ENCODE results near the gene BBC3. TPM values are rescaled to one million over a fixed set of nuclear protein-coding genes. Genes with fewer than 3 reads are reported as not detected.

The BBC3 gene
- total and polyA plus RNA-seq, 2 of the 4 experiments (the other 2 are of a cell fraction) = 1.6 to 6.5 TPM

DNA sequence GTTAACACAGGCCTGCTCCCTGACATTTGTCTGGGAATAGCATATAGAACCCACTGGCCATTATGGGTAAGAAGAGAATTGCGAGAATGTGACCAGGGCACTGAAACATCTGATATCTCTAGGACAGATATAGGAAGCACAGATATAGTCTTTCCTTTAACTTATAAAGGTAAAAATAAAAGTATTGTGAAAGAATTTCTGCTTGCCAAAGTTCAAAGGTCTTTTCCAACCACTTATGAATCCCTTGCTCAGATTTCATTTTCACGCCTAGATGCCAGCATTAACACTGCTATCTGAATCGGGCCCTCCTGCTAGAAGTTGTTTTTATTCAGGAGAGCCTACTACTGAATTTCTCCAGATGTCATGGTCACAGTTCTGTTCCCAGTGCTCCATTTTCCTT, 27.7 kb downstream of the BBC3 start:
- DNase-seq (no peak), ATAC-seq (ENCODE audit: low read depth) (no peak)
- Histone ChIP-seq H2AK9ac (replicated peaks; ENCODE audit: low read depth, low read length, poor library complexity) (no peak overlapping the region), H2AK5ac (ENCODE audit: low read depth, low read length) (no peak overlapping the region), H3K27ac (ENCODE audit: insufficient read depth, low read length) (no peak overlapping the region), H4K5ac (ENCODE audit: low read depth, low read length) (no peak overlapping the region), H3K79me1 (ENCODE audit: low read depth in 1 of 2, low read length in 2 of 2) (peaks cover 2 to 47% of the 10 kb centered on the region in 2 experiments), H2AFZ (replicated peaks; ENCODE audit: low read length, poor library complexity) (no peak overlapping the region), H3K4me3 (ENCODE audit: insufficient read depth, low read depth, low read length) (no peak overlapping the region), H3K9ac (ENCODE audit: low read depth, low read length) (no peak overlapping the region), H3K9me1 (ENCODE audit: insufficient read depth, low read length) (0 out of 2 replicates have a peak, but pooled peaks cover 2% of the 10 kb centered on the region), H3K27me3 (ENCODE audit: control insufficient read depth, insufficient read depth, low read length) (no peaks in the 10 kb centered on the region), H2BK15ac (ENCODE audit: low read depth, low read length) (no peak overlapping the region), H3K4me1 (ENCODE audit: control insufficient read depth, insufficient read depth, low read length) (peaks cover 5% of the 10 kb centered on the region; the same call in 1 of the 2 replicates), H3K9me3 (ENCODE audit: control insufficient read depth, insufficient read depth, low read length) (no peaks in the 10 kb centered on the region), H3K56ac (ENCODE audit: extremely low read depth, insufficient read depth, low read length) (no peak overlapping the region), H3K4me2 (ENCODE audit: low read depth, low read length) (no peak overlapping the region), H3K18ac (ENCODE audit: low read depth, low read length) (no peak overlapping the region), H3K14ac (replicated peaks; ENCODE audit: low read depth, low read length) (no peak overlapping the region), H4K20me1 (ENCODE audit: insufficient read depth, low read length) (peaks cover 6% of the 10 kb centered on the region; the same call in 1 of the 2 replicates), H2BK5ac (ENCODE audit: low read depth, low read length, poor library complexity, severe bottlenecking) (no peak overlapping the region), H4K8ac (ENCODE audit: low read depth in 2 of 2, low read length in 2 of 2) (no peak overlapping the region), H4K91ac (ENCODE audit: insufficient read depth, low read depth, low read length) (no peak overlapping the region), H3K36me3 (ENCODE audit: control insufficient read depth, insufficient read depth, low read length) (peaks cover 37% of the 10 kb centered on the region), H2BK20ac (ENCODE audit: low read depth, low read length) (no peak overlapping the region), H2BK120ac (ENCODE audit: low read depth, low read length) (no peak overlapping the region), H3K4ac (ENCODE audit: low read depth, low read length) (no peak overlapping the region), H3K23ac (ENCODE audit: low read depth, low read length) (no peak overlapping the region)
- dilution Hi-C loops (cut with HindIII; ENCODE audit: low sequenced_read_pairs, unreplicated experiment) = no loop called here
- ChIA-PET CTCF (no interaction called here), POLR2A (ENCODE audit: unreplicated experiment) (no interaction called here)
- BruUV-seq (replicated peaks) = no TSS peak
- intact Hi-C loops (cut with micrococcal nuclease) = no loop called here
- no CpG with 5 or more reads among the region's 3 CpGs for WGBS, 2 experiments (ENCODE audit: extremely low coverage in 2 of 2, insufficient read length in 1 of 2)
- in situ Hi-C loops (cut with MboI; ENCODE audit: low sequenced_read_pairs) = no loop called here
- TF ChIP-seq RFX5 (IDR thresholded peaks at IDR 0.05; ENCODE audit: low read depth, low read length) (no peak), CHD1 (IDR thresholded peaks at IDR 0.05; ENCODE audit: low read depth, low read length) (no peak), FOS (IDR thresholded peaks at IDR 0.05; ENCODE audit: low read depth, low read length) (no peak), SMC3 (IDR thresholded peaks at IDR 0.05; ENCODE audit: low read depth, low read length) (no peak), MXI1 (IDR thresholded peaks at IDR 0.05; ENCODE audit: borderline replicate concordance, low read depth, low read length) (no peak), CEBPB (IDR thresholded peaks at IDR 0.05; ENCODE audit: low read depth, low read length) (no peak), MAFK (IDR thresholded peaks at IDR 0.05; ENCODE audit: low read depth, low read length) (no peak), MAZ (IDR thresholded peaks at IDR 0.05; ENCODE audit: borderline replicate concordance, low read depth, low read length) (no peak), BHLHE40 (IDR thresholded peaks at IDR 0.05; ENCODE audit: low read depth, low read length) (no peak), RAD21 (IDR thresholded peaks at IDR 0.05; ENCODE audit: low read length) (no peak), RCOR1 (IDR thresholded peaks at IDR 0.05; ENCODE audit: insufficient replicate concordance, low read length) (no peak), POLR2A (IDR thresholded peaks at IDR 0.05; ENCODE audit: low read depth, low read length) (no peak), CTCF (conservative IDR thresholded peaks at IDR 0.05; ENCODE audit: low read depth, low read length) (no peak), NFE2L2 (IDR thresholded peaks at IDR 0.05; ENCODE audit: low read depth, low read length) (no peak)
- TF ChIP-seq, protein P1, sequence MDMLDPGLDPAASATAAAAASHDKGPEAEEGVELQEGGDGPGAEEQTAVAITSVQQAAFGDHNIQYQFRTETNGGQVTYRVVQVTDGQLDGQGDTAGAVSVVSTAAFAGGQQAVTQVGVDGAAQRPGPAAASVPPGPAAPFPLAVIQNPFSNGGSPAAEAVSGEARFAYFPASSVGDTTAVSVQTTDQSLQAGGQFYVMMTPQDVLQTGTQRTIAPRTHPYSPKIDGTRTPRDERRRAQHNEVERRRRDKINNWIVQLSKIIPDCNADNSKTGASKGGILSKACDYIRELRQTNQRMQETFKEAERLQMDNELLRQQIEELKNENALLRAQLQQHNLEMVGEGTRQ (IDR thresholded peaks at IDR 0.05; ENCODE audit: low read depth, low read length) = no peak
- TF ChIP-seq, protein P2, sequence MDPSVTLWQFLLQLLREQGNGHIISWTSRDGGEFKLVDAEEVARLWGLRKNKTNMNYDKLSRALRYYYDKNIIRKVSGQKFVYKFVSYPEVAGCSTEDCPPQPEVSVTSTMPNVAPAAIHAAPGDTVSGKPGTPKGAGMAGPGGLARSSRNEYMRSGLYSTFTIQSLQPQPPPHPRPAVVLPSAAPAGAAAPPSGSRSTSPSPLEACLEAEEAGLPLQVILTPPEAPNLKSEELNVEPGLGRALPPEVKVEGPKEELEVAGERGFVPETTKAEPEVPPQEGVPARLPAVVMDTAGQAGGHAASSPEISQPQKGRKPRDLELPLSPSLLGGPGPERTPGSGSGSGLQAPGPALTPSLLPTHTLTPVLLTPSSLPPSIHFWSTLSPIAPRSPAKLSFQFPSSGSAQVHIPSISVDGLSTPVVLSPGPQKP (IDR thresholded peaks at IDR 0.05; ENCODE audit: borderline replicate concordance, low read depth, low read length) = no peak
